IMR-90 (cell line): ENCODE results near the gene GYPB. TPM values are rescaled to one million over a fixed set of nuclear protein-coding genes. Genes with fewer than 3 reads are reported as not detected.
"Not testable (repeated sequence)": the region's sequence is repeated elsewhere in the genome, so short reads cannot be mapped to it uniquely, and the experiment has no call there.

ENCODE experiments used
- ATAC-seq: fragments of 200-7000 bp; cut with Tn5 transposase; 2 replicates; pipeline ENCODE4 v1.9.1; 2020; ENCODE audit warnings: low read depth, mild to moderate bottlenecking, moderate library complexity
- BruUV-seq: library from RNA; stranded (reverse); fragments of 400-500 nt; replicated peaks from 2 replicates; lab custom pipeline; 2021; lab: Mats Ljungman, UMichigan
- CTCF ChIA-PET: fragments of 300-600 bp; formaldehyde crosslinking; extraction: SDS; loops from one replicate; lab custom pipeline; 2021; ENCODE audit warnings: antibody characterized with exemption; lab: Yijun Ruan, JAX
- POLR2A ChIA-PET: fragments of 300-600 bp; sonication (Branson Sonifier 250); formaldehyde crosslinking; loops from one replicate; lab custom pipeline; 2022; ENCODE audit warnings: antibody characterized with exemption; ENCODE audit not compliant: unreplicated experiment; lab: Charles Lee
- DNase-seq: peaks from one replicate; pipeline ENCODE4 v3.0.0; 2013
- H2AFZ ChIP-seq: replicated peaks from 2 replicates; pipeline ENCODE3; 2013; ENCODE audit warnings: low read length, mild to moderate bottlenecking; ENCODE audit not compliant: poor library complexity
- H2AK5ac ChIP-seq: 2 replicates; pipeline ENCODE4 v1.6.1; 2013; ENCODE audit warnings: low read depth, low read length, inconsistent platforms
- H2AK9ac ChIP-seq: replicated peaks from 2 replicates; pipeline ENCODE3; 2013; ENCODE audit warnings: mild to moderate bottlenecking, low read depth, low read length, moderate library complexity; ENCODE audit not compliant: poor library complexity
- H2BK120ac ChIP-seq: 2 replicates; pipeline ENCODE4 v1.6.1; 2013; ENCODE audit warnings: low read depth, low read length, inconsistent platforms
- H2BK15ac ChIP-seq: 3 replicates; pipeline ENCODE4 v1.6.1; 2013; ENCODE audit warnings: low read depth, low read length, inconsistent platforms
- H2BK20ac ChIP-seq: 2 replicates; pipeline ENCODE4 v1.6.1; 2013; ENCODE audit warnings: low read depth, mild to moderate bottlenecking, inconsistent platforms, low read length, moderate library complexity
- H2BK5ac ChIP-seq: 2 replicates; pipeline ENCODE4 v1.6.1; 2013; ENCODE audit warnings: mild to moderate bottlenecking, low read depth, low read length, inconsistent platforms; ENCODE audit not compliant: poor library complexity, severe bottlenecking
- H3K14ac ChIP-seq: replicated peaks from 2 replicates; pipeline ENCODE4 v1.6.1; 2013; ENCODE audit warnings: low read depth, low read length, inconsistent platforms
- H3K18ac ChIP-seq: 2 replicates; pipeline ENCODE4 v1.6.1; 2013; ENCODE audit warnings: low read depth, low read length, control low read depth
- H3K23ac ChIP-seq: 2 replicates; pipeline ENCODE4 v1.6.1; 2013; ENCODE audit warnings: low read depth, low read length, inconsistent platforms
- H3K27ac ChIP-seq: 2 replicates; pipeline ENCODE4 v1.5.1; 2013; ENCODE audit warnings: mild to moderate bottlenecking, control low read depth, low read length; ENCODE audit not compliant: insufficient read depth
- H3K27me3 ChIP-seq: 2 replicates; pipeline ENCODE4 v1.6.1; 2013; ENCODE audit warnings: low read length; ENCODE audit not compliant: control insufficient read depth, insufficient read depth
- H3K36me3 ChIP-seq: 2 replicates; pipeline ENCODE4 v1.6.1; 2013; ENCODE audit warnings: low read length, mixed read lengths; ENCODE audit not compliant: control insufficient read depth, insufficient read depth
- H3K4ac ChIP-seq: 2 replicates; pipeline ENCODE4 v1.6.1; 2013; ENCODE audit warnings: low read depth, low read length, inconsistent platforms
- H3K4me1 ChIP-seq: 2 replicates; pipeline ENCODE4 v1.6.1; 2013; ENCODE audit warnings: low read length, mixed read lengths; ENCODE audit not compliant: control insufficient read depth, insufficient read depth
- H3K4me2 ChIP-seq: 2 replicates; pipeline ENCODE4 v1.6.1; 2013; ENCODE audit warnings: low read depth, mild to moderate bottlenecking, control low read depth, low read length, moderate library complexity
- H3K4me3 ChIP-seq: 2 replicates; pipeline ENCODE4 v1.5.1; 2013; ENCODE audit warnings: low read depth, mild to moderate bottlenecking, control low read depth, low read length, moderate library complexity; ENCODE audit not compliant: insufficient read depth
- H3K56ac ChIP-seq: 2 replicates; pipeline ENCODE4 v1.6.1; 2013; ENCODE audit warnings: low read length, inconsistent platforms; ENCODE audit not compliant: insufficient read depth; ENCODE audit errors: extremely low read depth
- H3K79me1 ChIP-seq, 2 experiments: 2 replicates each; pipeline ENCODE4 v1.6.1; 2013; ENCODE audit warnings: low read length in 2 of 2, inconsistent platforms in 1 of 2, low read depth in 1 of 2
- H3K9ac ChIP-seq: 2 replicates; pipeline ENCODE4 v1.6.1; 2013; ENCODE audit warnings: low read depth, low read length, control low read depth
- H3K9me1 ChIP-seq: 2 replicates; pipeline ENCODE4 v1.6.1; 2013; ENCODE audit warnings: low read length, inconsistent platforms; ENCODE audit not compliant: insufficient read depth
- H3K9me3 ChIP-seq: 2 replicates; pipeline ENCODE4 v1.6.1; 2013; ENCODE audit warnings: low read length; ENCODE audit not compliant: control insufficient read depth, insufficient read depth
- H4K20me1 ChIP-seq: 2 replicates; pipeline ENCODE4 v1.6.1; 2013; ENCODE audit warnings: low read length, inconsistent platforms; ENCODE audit not compliant: insufficient read depth
- H4K5ac ChIP-seq: 2 replicates; pipeline ENCODE4 v1.6.1; 2013; ENCODE audit warnings: mild to moderate bottlenecking, low read depth, low read length, control low read depth
- H4K8ac ChIP-seq, 2 experiments: 2 replicates each; pipeline ENCODE4 v1.6.1; 2013; ENCODE audit warnings: low read depth in 2 of 2, low read length in 2 of 2, control low read depth in 1 of 2, inconsistent platforms in 1 of 2
- H4K91ac ChIP-seq: 2 replicates; pipeline ENCODE4 v1.6.1; 2013; ENCODE audit warnings: low read depth, low read length, inconsistent platforms; ENCODE audit not compliant: insufficient read depth
- WGBS, 2 experiments: methylation state at CpG; one replicate each; pipeline versions ENCODE4 v1.1.5 to v1.1.7; 2013; ENCODE audit warnings: missing lambda C conversion rate in 2 of 2; ENCODE audit not compliant: insufficient read length in 1 of 2; ENCODE audit errors: extremely low coverage in 2 of 2; 5-methylcytosine and 5-hydroxymethylcytosine counted together
- dilution Hi-C: fragments of 300-500 bp; cut with HindIII; formaldehyde crosslinking; loops from one replicate; pipeline ENCODE4 v1.14.3; 2018; ENCODE audit warnings: low sequenced_read_pairs; ENCODE audit not compliant: unreplicated experiment
- in situ Hi-C: fragments of 300-500 bp; cut with MboI; formaldehyde crosslinking; loops from 3 replicates; pipeline ENCODE4 v1.14.3; 2019; ENCODE audit warnings: low sequenced_read_pairs, inconsistent platforms, mixed read lengths
- intact Hi-C: fragments of 100-400 bp; cut with micrococcal nuclease; formaldehyde crosslinking; loops from 2 replicates; pipeline ENCODE4 v1.10.0; 2022
- polyA plus RNA-seq, 3 experiments: library from polyadenylated mRNA; depleted of rRNA; stranded (reverse); fragments of >200 nt; gene quantifications; 2 replicates each; pipeline ENCODE4 v1.2.3, GENCODE V29; 2012; ENCODE audit warnings: low replicate concordance in 1 of 3
- total RNA-seq: library from RNA; depleted of rRNA; stranded (reverse); fragments of >200 nt; gene quantifications from 2 replicates; pipeline ENCODE4 v1.2.3, GENCODE V29; 2012

The GYPB gene
- total and polyA plus RNA-seq, 2 of the 4 experiments (the other 2 are of a cell fraction) = not detected

DNA sequence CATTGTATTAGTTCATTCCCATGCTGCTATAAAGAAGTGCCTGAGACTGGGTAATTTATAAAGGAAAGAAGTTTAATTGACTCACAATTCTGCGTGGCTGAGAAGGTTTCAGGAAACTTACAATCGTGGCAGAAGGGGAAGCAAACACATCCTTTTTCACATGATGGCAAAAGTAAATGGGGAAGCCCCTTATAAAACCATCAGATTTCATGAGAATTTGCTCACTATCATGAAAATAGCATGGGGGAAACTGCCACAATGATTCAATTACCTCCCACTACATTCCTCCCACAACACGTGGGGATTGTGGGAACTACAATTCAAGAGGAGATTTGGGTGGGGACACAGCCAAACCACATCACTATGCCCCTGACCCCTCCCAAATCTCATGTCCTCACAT is 28.5 kb downstream of the GYPB start:
- H3K4me1 ChIP-seq, H3K23ac ChIP-seq, H3K4me3 ChIP-seq, BruUV-seq, CTCF ChIA-PET, H2BK20ac ChIP-seq, H3K27ac ChIP-seq, H3K9me1 ChIP-seq, H3K9ac ChIP-seq, H3K9me3 ChIP-seq, H3K14ac ChIP-seq, H2BK15ac ChIP-seq, H2AK5ac ChIP-seq, dilution Hi-C loops, H3K36me3 ChIP-seq, intact Hi-C loops, H3K4ac ChIP-seq, H2BK5ac ChIP-seq, in situ Hi-C loops, H2AK9ac ChIP-seq, H3K18ac ChIP-seq, H4K5ac ChIP-seq, H2BK120ac ChIP-seq, H3K4me2 ChIP-seq, H4K20me1 ChIP-seq, H4K91ac ChIP-seq, POLR2A ChIA-PET, H3K56ac ChIP-seq, H4K8ac ChIP-seq, ATAC-seq, H3K79me1 ChIP-seq, H3K27me3 ChIP-seq, H2AFZ ChIP-seq, DNase-seq: not testable (repeated sequence)
- WGBS, 2 experiments = no CpG with 5 or more reads among the region's 3 CpGs
